GM23248 (cell line): ENCODE data around the gene TMEM165. TPM values are rescaled to one million over a fixed set of nuclear protein-coding genes. Genes with fewer than 3 reads are reported as not detected.

ENCODE experiments used
- DNase-seq: peaks from one replicate; pipeline ENCODE4 v3.0.0-alpha.2; 2015
- H2AFZ ChIP-seq: fragments of 200-600 bp; sonication (generic); 2 replicates; pipeline ENCODE4 v1.6.1; 2016; ENCODE audit warnings: antibody characterized with exemption
- H3F3A ChIP-seq: fragments of 200-600 bp; sonication (generic); 2 replicates; pipeline ENCODE4 v1.6.1; 2016; ENCODE audit warnings: mild to moderate bottlenecking, antibody characterized with exemption, mixed run types; ENCODE audit not compliant: insufficient read depth
- H3K27ac ChIP-seq: fragments of 200-600 bp; sonication (generic); 2 replicates; pipeline ENCODE4 v1.5.1; 2016; ENCODE audit warnings: mild to moderate bottlenecking
- H3K27me3 ChIP-seq: fragments of 200-600 bp; sonication (generic); replicated peaks from 2 replicates; pipeline ENCODE4 v1.6.1; 2016; ENCODE audit warnings: mild to moderate bottlenecking; ENCODE audit not compliant: insufficient read depth
- H3K36me3 ChIP-seq: fragments of 200-600 bp; sonication (generic); 2 replicates; pipeline ENCODE4 v1.6.1; 2016; ENCODE audit warnings: low read depth, mild to moderate bottlenecking
- H3K4me1 ChIP-seq: fragments of 200-600 bp; sonication (generic); 2 replicates; pipeline ENCODE4 v1.6.1; 2016; ENCODE audit warnings: mild to moderate bottlenecking; ENCODE audit not compliant: insufficient read depth
- H3K4me2 ChIP-seq: fragments of 200-600 bp; sonication (generic); one replicate; pipeline ENCODE4 v1.6.1; 2016; ENCODE audit warnings: mild to moderate bottlenecking; ENCODE audit not compliant: unreplicated experiment
- H3K4me3 ChIP-seq: fragments of 200-600 bp; sonication (generic); 2 replicates; pipeline ENCODE4 v1.5.1; 2016; ENCODE audit warnings: mild to moderate bottlenecking
- H3K79me2 ChIP-seq: fragments of 200-600 bp; sonication (generic); 2 replicates; pipeline ENCODE4 v1.6.1; 2016; ENCODE audit warnings: mild to moderate bottlenecking; ENCODE audit not compliant: insufficient read depth
- H3K9ac ChIP-seq: fragments of 200-600 bp; sonication (generic); 2 replicates; pipeline ENCODE4 v1.6.1; 2016; ENCODE audit warnings: mild to moderate bottlenecking
- H3K9me2 ChIP-seq: fragments of 200-600 bp; sonication (generic); 2 replicates; pipeline ENCODE4 v1.6.1; 2016; ENCODE audit warnings: mixed run types, mild to moderate bottlenecking, moderate library complexity; ENCODE audit not compliant: insufficient read depth
- H3K9me3 ChIP-seq: fragments of 200-600 bp; sonication (generic); one replicate; pipeline ENCODE4 v1.6.1; 2017; ENCODE audit warnings: low read depth
- H4K20me1 ChIP-seq: fragments of 200-600 bp; sonication (generic); 2 replicates; pipeline ENCODE4 v1.6.0; 2016; ENCODE audit not compliant: insufficient read depth
- EZH2 ChIP-seq: fragments of 200-600 bp; sonication (generic); IDR thresholded peaks from 2 replicates; pipeline ENCODE4 v1.6.1; 2018; ENCODE audit warnings: antibody characterized with exemption, mild to moderate bottlenecking; ENCODE audit not compliant: insufficient read depth, poor library complexity, severe bottlenecking
- EZH2phosphoT487 ChIP-seq: fragments of 200-600 bp; sonication (generic); IDR thresholded peaks from 2 replicates; pipeline ENCODE4 v1.6.1; 2018; ENCODE audit warnings: antibody characterized with exemption, moderate library complexity, mild to moderate bottlenecking, low read depth; ENCODE audit not compliant: insufficient read depth
- WGBS, 2 experiments: methylation state at CpG; one replicate each; pipeline ENCODE4 v1.1.6; 2015 to 2017; ENCODE audit warnings: low lambda C conversion rate in 2 of 2, low coverage in 1 of 2; ENCODE audit errors: missing lambda C conversion rate in 2 of 2; 5-methylcytosine and 5-hydroxymethylcytosine counted together
- in situ Hi-C: fragments of 300-500 bp; cut with MboI; formaldehyde crosslinking; loops from 2 replicates; pipeline ENCODE4 v1.15.0; 2020
- polyA plus RNA-seq: library from polyadenylated mRNA; unstranded; fragments of >200 nt; fragmentation: Nextera tagmentation; extraction: Ambion mirVana; gene quantifications from 2 replicates; pipeline ENCODE4 v1.2.1, GENCODE V29; 2016
- total RNA-seq: library from RNA; depleted of rRNA; stranded (reverse); fragments of >200 nt; shearing (Covaris generic); gene quantifications from 2 replicates; pipeline ENCODE4 v1.2.3, GENCODE V29; 2014

The TMEM165 gene
- total and polyA plus RNA-seq, 2 experiments from 2014 or later: 188 to 217 TPM

DNA sequence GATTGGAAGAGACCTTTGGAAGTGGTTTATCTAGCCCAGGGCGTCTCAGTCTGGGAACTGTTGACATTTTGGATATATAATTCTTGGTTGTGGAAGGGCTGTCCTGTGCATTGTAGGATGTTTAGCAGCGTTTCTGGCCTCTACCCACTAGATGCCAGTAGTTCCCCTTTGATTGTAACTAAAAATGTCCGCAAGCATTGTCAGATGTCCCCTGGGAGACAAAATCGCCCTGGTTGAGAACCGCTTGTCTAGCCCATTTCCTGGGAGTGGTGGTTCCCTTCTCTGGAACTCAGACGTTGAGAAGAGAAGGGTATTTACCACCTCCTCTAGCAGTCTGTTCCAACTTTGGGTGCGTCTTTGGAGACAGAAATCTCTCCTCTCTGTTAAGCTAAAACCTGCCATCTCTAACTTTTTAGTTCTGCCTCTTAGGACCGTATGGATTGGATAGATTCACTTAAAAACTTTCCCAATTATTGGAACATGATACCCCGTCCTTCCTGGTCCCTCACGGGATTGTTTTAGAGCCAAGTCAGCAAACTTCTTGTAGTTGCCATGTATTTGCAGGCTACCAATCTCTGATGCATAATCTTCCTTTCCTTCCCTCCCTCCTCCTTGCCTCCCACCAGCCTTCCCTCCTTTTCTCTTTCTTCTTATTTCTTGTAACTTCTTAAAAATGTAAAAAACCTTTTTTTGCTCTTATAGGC is 13.9 kb downstream of the TMEM165 start:
- no peak overlapping the region; the same call in 1 of the 2 replicates for H3K4me3 ChIP-seq
- no peaks in the 10 kb centered on the region for H3K27me3 ChIP-seq
- H2AFZ ChIP-seq: no peak overlapping the region
- H3K79me2 ChIP-seq: peaks cover 100% of the 10 kb centered on the region
- H3K36me3 ChIP-seq: peaks cover 46% of the 10 kb centered on the region
- H3K4me2 ChIP-seq: peak overlapping the region; percentile 25
- peaks cover 33% of the 10 kb centered on the region for H3K4me1 ChIP-seq
- no peaks in the 10 kb centered on the region for H3K9me2 ChIP-seq
- peak; percentile 59 for DNase-seq
- peak overlapping the region; percentile 45 for H3K27ac ChIP-seq
- in situ Hi-C loops: no loop called here
- peaks cover 22% of the 10 kb centered on the region; the same call in 1 of the 2 replicates for H4K20me1 ChIP-seq
- 37 to 39% methylated on average over 10 of the region's 10 CpGs for WGBS, 2 experiments
- TF ChIP-seq EZH2: no peak
- TF ChIP-seq EZH2phosphoT487: no peak
- H3F3A ChIP-seq: peaks cover 41% of the 10 kb centered on the region
- peak overlapping the region; percentile 27; the same call in 1 of the 2 replicates for H3K9ac ChIP-seq
- H3K9me3 ChIP-seq: no peaks in the 10 kb centered on the region

DNA sequence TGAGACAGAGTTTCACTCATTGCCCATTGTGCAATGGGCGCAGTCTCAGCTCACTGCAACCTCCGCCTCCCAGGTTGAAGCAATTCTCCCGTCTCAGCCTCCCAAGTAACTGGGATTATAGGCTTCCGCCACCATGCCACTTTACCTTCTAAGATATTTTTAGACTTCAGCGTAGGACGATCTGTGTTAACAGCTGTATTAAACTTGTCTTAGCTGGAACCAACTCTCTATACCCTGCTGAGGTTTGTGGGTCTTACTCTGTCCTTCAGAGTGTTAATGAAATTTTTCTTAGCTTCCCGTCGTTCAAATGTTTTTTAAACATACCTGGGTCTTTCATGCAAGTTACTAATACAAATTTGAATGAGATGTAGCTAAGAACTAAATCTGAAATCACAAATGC is 14.7 kb downstream of the TMEM165 start:
- peaks cover 44% of the 10 kb centered on the region for H3F3A ChIP-seq
- H3K79me2 ChIP-seq: peaks cover 100% of the 10 kb centered on the region
- WGBS, 2 experiments: 88% methylated on average over 8 of the region's 8 CpGs
- no peak overlapping the region for H3K4me3 ChIP-seq
- H3K9me3 ChIP-seq: no peaks in the 10 kb centered on the region
- H3K27me3 ChIP-seq: no peaks in the 10 kb centered on the region
- H3K27ac ChIP-seq: no peak overlapping the region
- H3K9me2 ChIP-seq: no peaks in the 10 kb centered on the region
- no peak for DNase-seq
- peaks cover 46% of the 10 kb centered on the region for H3K36me3 ChIP-seq
- TF ChIP-seq EZH2 (no peak), EZH2phosphoT487 (no peak)
- H2AFZ ChIP-seq: no peak overlapping the region
- peaks cover 33% of the 10 kb centered on the region for H3K4me1 ChIP-seq
- H4K20me1 ChIP-seq: peaks cover 22% of the 10 kb centered on the region; the same call in 1 of the 2 replicates
- no peak overlapping the region for H3K4me2 ChIP-seq
- H3K9ac ChIP-seq: no peak overlapping the region
- in situ Hi-C loops: no loop called here

DNA sequence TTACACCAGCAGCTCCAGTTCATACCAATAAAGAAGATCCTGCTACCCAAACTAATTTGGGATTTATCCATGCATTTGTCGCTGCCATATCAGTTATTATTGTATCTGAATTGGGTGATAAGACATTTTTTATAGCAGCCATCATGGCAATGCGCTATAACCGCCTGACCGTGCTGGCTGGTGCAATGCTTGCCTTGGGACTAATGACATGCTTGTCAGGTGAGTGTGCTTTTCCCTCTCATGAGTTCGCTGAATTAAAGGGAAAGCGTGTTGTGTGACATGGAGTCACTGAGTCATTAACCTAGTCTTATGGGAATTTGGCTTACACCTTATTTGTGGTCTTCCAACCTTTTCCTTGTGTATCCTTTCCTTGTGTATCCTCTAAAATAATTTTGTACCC is 15.9 kb downstream of the TMEM165 start:
- Histone ChIP-seq H3K27ac (no peak overlapping the region), H3K36me3 (peaks cover 42% of the 10 kb centered on the region), H3K4me2 (no peak overlapping the region), H3K27me3 (no peaks in the 10 kb centered on the region), H3K9ac (no peak overlapping the region), H3K9me3 (no peaks in the 10 kb centered on the region), H3K4me1 (peaks cover 33% of the 10 kb centered on the region), H3K4me3 (no peak overlapping the region), H4K20me1 (peaks cover 15% of the 10 kb centered on the region; the same call in 1 of the 2 replicates), H3F3A (peaks cover 40% of the 10 kb centered on the region), H2AFZ (no peak overlapping the region), H3K79me2 (peaks cover 100% of the 10 kb centered on the region), H3K9me2 (no peaks in the 10 kb centered on the region)
- no peak for TF ChIP-seq EZH2phosphoT487
- TF ChIP-seq EZH2: no peak
- 94 to 96% methylated on average over 6 of the region's 6 CpGs for WGBS, 2 experiments
- peak; percentile 23 for DNase-seq
- in situ Hi-C loops: no loop called here

DNA sequence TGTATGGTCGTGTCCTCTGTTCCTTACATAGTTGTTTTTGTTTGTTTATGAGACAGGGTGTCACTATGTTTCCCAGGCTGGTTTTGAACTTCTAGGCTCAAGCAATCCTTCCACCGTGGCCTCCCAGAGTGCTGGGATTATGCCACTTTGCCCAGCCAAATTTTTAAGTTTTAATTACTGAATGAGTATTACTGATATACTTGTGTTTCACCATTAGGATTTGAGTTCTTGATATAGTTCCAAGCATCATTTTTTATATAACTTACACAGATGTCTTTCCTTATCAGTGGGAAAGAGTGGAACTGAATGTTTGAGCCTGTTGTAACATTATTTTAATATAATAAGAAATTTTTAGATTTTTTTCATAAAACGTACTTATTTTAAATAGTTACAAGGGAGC is 20.4 kb downstream of the TMEM165 start:
- no peak for DNase-seq
- TF ChIP-seq EZH2 (no peak), EZH2phosphoT487 (no peak)
- H3K4me2 ChIP-seq: no peak overlapping the region
- no peaks in the 10 kb centered on the region for H3K9me3 ChIP-seq
- no peak overlapping the region for H3K4me3 ChIP-seq
- H4K20me1 ChIP-seq: 0 out of 2 replicates have a peak, but pooled peaks cover 6% of the 10 kb centered on the region
- H3K9me2 ChIP-seq: no peaks in the 10 kb centered on the region
- H3K36me3 ChIP-seq: peaks cover 65% of the 10 kb centered on the region
- H3F3A ChIP-seq: peaks cover 37% of the 10 kb centered on the region
- H3K27me3 ChIP-seq: no peaks in the 10 kb centered on the region
- H3K9ac ChIP-seq: no peak overlapping the region
- H3K4me1 ChIP-seq: no peaks in the 10 kb centered on the region
- H3K79me2 ChIP-seq: peaks cover 95% of the 10 kb centered on the region
- 77 to 85% methylated on average over 3 of the region's 3 CpGs for WGBS, 2 experiments
- H2AFZ ChIP-seq: no peak overlapping the region
- H3K27ac ChIP-seq: no peak overlapping the region
- in situ Hi-C loops: no loop called here
